HG03196 (cell line): ENCODE results near the gene FAM170B.

ENCODE experiments used
- ATAC-seq: cut with Tn5 transposase; IDR thresholded peaks from one replicate; pipeline ENCODE4 v1.9.1; 2021; ENCODE audit not compliant: unreplicated experiment

FAM170B gene

DNA sequence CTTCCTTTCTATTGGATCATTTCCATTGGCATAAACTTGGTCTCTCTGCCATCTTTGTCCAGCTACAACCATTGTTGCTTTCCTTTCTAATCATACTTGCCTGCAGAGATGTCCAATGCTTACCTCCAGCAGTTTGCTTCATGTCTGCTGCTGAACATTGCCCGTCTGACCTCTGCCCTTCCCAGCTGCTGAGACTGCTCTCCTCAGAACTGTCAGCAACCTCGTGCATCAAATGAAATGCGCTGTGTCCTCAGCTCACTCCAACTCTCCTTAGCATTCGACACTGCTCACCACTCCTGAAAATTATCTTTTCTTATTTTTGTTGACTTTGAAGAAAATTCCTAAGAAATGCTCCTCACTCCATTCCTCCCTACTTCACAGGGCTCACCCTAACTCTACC is 5.0 kb downstream of the FAM170B start:
- no peak for ATAC-seq

- ATAC-seq, result peak; percentile 56
Measured at GRCh38 chr10:49123981-49124950, 9.6 kb downstream of the FAM170B start.

DNA sequence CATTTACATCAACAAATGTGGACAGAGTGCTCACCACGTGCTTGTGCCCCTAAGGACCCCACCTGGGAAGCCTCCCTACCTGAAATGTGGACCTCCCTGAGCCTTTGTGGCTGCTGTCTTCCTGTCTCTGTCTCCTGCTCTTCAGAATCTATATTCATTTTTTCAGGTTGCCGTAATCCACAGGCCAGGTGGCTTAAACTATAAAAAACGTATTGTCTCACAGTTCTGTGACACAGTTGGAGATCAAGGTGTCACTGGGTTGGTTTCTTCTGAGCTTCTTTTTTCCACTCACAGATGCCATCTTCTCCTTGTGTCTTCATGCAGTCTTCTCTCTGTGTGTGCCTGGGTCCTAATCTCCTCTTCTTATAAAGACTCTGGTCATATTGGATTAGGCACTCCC is 12.9 kb downstream of the FAM170B start:
- no peak for ATAC-seq

DNA sequence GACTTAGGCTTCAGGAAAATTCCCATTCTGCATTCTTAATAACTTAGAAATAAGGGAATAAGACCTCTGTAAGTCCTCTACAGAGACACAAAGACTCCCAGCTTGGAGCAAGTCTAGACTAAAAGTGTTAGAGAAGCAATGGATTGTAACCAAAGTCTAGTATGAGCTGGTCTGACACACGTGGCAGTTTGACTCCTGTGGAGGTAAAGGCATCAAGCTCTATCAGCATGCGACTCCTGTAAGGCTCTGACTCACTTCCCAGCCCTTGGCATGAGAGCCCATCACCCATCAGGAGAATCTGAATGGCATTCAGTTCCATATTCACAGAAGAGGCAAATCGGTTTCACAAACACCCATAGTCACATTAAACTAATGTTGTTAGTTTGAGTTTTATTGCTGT is 14.1 kb downstream of the FAM170B start:
- ATAC-seq, result no peak

- no peak for ATAC-seq
Measured at GRCh38 chr10:49118430-49119074, 15.3 kb downstream of the FAM170B start.

DNA sequence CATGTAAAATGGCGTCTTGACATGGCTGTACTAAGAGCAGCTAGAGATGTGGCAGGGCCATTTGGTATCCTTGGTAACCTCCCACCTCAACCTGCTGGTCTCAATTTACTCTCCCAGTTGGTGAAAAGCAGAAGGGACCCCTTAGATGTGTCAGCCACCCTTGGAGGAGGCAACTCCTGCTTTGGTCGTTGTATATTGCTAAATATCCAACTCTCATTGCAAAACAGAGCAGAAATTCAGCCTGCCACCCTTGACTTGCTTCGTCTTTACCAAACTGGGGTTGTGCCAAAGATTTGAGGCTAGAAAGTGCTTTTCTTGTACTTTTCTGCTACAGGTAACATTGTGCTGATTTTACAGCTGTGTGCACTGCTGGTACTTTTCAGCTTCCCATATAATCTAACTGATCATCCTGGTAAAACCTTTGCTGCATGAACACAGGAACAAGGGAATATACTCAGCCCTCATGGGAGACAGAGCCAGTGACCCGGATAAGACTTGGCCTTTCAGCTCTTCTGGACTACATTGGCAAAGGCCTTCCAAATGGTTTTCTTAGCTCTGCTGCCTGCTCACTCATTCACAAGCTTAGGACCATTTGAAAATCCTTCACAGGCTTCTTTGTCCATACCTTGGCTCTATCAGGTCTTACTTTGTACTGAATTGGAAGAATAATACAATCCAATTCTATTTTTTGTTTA is 16.3 kb downstream of the FAM170B start:
- no peak for ATAC-seq

- ATAC-seq, result no peak
Measured at GRCh38 chr10:49116509-49117375, 17.1 kb downstream of the FAM170B start.

DNA sequence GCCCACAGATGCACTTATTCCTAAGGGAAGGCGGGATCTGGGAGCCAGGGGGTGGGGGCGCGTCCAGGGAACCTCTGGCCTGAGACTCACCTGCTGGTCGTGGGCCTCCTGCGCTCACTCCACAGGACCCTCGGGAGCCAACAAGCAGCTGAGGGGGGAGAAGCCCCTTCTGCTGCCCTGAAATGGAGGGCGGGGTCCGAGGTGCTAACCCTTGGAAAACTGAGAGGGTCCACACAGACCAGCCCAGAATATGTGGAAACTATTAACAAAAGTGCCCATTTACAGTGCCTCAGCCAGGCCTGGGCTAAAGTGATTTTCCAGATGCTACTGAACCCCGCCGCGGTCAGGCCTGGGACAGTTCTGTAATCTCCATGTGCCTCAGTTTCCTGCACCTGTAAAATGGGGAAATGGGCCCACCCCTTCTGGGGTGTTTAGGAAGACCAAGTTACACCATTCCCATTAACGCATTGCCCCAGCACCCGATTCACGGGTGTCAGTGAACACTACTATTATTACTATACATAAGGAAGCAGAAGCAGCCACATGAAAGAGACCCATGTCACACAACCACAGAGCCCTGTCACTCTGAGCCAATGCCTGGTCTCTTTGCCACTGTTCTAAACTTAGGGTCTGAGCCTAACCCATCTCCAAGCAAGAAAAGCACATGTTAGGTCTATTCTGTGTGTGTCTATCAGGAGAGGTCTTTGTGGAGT is 17.9 kb downstream of the FAM170B start:
- ATAC-seq, result no peak

DNA sequence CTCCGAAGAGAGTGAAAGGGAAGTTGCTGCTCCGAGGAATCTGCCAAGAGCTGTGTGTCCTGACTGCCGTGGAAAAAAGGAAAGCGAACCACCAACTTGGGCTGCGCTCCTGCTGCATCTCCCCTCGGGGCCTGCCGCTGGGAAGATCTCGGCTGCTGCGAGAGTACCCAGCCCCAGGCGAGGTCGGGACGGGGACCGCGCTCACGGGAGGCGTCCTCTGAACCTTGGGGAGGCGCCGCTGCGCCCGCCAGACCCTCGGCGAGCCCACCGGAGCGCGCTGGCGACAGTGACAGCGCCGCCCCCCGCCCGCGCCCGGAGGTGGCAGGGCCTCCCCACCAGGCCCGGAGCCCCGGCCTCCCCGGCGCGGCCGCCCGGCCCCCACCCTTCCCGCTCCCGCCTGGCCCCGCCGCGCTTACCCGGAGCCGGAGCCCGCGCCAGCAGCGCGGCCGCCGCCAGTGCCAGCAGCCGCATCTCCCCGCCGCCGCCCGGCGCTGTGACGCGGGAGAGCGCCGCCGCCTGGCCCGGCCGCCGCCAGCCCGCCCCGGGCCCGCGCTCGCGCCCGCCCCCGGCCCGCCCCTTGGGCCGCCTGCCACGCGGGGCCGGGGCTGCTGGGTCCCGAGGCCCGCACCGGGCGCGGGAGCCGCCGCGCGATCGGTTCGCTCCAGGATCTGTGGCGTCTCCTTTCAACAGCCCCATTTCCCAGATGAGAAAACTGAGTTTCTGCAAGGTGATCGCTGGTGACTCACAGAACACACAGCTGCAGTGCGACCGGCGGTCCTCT is 18.6 kb downstream of the FAM170B start, which contains the start of gene VSTM4:
Gene VSTM4 (minus strand): TSS at position 508 of the 781 bp plus-strand sequence. CDS start 37 bp downstream, at position 471.
- no peak for ATAC-seq

GRCh38 chr10:49114718-49115014 is 19.2 kb downstream of the FAM170B start:
- no peak for ATAC-seq

DNA sequence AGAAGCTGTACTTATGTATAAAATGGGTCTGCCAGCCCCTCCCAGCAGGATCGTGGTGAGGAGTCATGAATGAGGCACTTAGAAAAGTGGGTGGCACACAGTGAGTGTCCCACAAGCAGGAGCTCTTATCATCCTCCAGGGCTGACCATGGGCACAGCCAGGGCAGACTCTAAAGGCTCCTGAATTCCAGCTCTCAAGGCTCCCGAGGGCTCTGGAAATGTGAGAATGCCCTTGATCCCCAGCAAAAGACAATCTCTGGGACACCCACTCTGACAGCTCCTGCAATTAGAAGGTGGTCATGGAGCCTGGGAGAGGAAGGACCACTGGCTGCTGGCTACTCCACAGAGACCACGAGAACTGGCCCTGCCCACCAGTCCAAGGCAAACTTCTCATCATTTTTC is 20.1 kb downstream of the FAM170B start:
- ATAC-seq, result no peak

DNA sequence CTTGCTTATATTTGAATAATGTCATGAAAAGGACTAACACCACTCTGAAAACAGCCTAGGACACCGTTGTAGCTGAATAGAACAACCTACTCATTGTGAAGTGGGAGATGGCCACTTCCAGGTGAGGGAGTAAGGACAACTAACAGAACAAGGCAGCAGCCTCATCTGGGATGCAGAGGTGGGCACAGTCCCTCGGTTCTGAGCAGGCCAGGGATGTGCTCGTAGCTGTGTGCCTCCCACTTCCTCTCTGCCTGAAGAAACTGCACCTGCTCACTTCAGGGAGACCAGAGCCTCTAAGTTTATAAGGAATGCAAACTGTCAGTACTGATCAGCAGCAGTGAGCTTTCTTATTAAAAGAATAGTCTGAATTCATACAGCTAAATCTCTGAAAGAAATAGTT is 21.0 kb downstream of the FAM170B start:
- ATAC-seq, result no peak

- ATAC-seq, result no peak
Measured at GRCh38 chr10:49112098-49112497, 21.7 kb downstream of the FAM170B start.

DNA sequence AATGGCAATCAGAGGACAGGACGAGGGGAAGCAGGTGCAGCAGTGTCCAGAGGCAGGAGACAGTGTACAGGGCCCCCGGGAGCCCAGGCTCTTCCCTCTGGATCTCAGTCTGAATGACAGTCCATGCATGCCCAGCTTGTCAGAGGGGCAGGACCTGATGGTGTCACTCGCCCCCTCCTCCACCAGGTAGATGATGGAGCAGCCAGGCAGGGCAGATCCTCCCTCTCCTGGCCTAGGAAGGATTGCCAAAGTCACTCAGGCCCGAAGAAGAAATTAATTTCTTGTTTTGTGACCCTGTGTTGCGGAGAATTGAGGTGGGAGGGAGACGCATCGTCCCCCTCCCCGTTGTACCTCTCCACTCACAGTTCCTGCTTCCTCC is 22.5 kb downstream of the FAM170B start:
- ATAC-seq, result no peak

GRCh38 chr10:49110684-49111319 is 23.0 kb downstream of the FAM170B start:
- ATAC-seq, result no peak

GRCh38 chr10:49109669-49110340 is 24.0 kb downstream of the FAM170B start:
- ATAC-seq, result no peak

GRCh38 chr10:49108656-49109055 is 25.2 kb downstream of the FAM170B start:
- ATAC-seq, result no peak

- no peak for ATAC-seq
Measured at GRCh38 chr10:49107887-49108267, 25.9 kb downstream of the FAM170B start.
